GM23248 (cell line): ENCODE data around the gene PLIN3. TPM values are rescaled to one million over a fixed set of nuclear protein-coding genes. Genes with fewer than 3 reads are reported as not detected.
"Not testable (repeated sequence)": the region's sequence is repeated elsewhere in the genome, so short reads cannot be mapped to it uniquely, and the experiment has no call there.

Experiments used
- DNase-seq: peaks from one replicate; pipeline ENCODE4 v3.0.0-alpha.2; 2015
- H2AFZ ChIP-seq: fragments of 200-600 bp; sonication (generic); 2 replicates; pipeline ENCODE4 v1.6.1; 2016; ENCODE audit warnings: antibody characterized with exemption
- H3F3A ChIP-seq: fragments of 200-600 bp; sonication (generic); 2 replicates; pipeline ENCODE4 v1.6.1; 2016; ENCODE audit warnings: mild to moderate bottlenecking, antibody characterized with exemption, mixed run types; ENCODE audit not compliant: insufficient read depth
- H3K27ac ChIP-seq: fragments of 200-600 bp; sonication (generic); 2 replicates; pipeline ENCODE4 v1.5.1; 2016; ENCODE audit warnings: mild to moderate bottlenecking
- H3K27me3 ChIP-seq: fragments of 200-600 bp; sonication (generic); replicated peaks from 2 replicates; pipeline ENCODE4 v1.6.1; 2016; ENCODE audit warnings: mild to moderate bottlenecking; ENCODE audit not compliant: insufficient read depth
- H3K36me3 ChIP-seq: fragments of 200-600 bp; sonication (generic); 2 replicates; pipeline ENCODE4 v1.6.1; 2016; ENCODE audit warnings: low read depth, mild to moderate bottlenecking
- H3K4me1 ChIP-seq: fragments of 200-600 bp; sonication (generic); 2 replicates; pipeline ENCODE4 v1.6.1; 2016; ENCODE audit warnings: mild to moderate bottlenecking; ENCODE audit not compliant: insufficient read depth
- H3K4me2 ChIP-seq: fragments of 200-600 bp; sonication (generic); one replicate; pipeline ENCODE4 v1.6.1; 2016; ENCODE audit warnings: mild to moderate bottlenecking; ENCODE audit not compliant: unreplicated experiment
- H3K4me3 ChIP-seq: fragments of 200-600 bp; sonication (generic); 2 replicates; pipeline ENCODE4 v1.5.1; 2016; ENCODE audit warnings: mild to moderate bottlenecking
- H3K79me2 ChIP-seq: fragments of 200-600 bp; sonication (generic); 2 replicates; pipeline ENCODE4 v1.6.1; 2016; ENCODE audit warnings: mild to moderate bottlenecking; ENCODE audit not compliant: insufficient read depth
- H3K9ac ChIP-seq: fragments of 200-600 bp; sonication (generic); 2 replicates; pipeline ENCODE4 v1.6.1; 2016; ENCODE audit warnings: mild to moderate bottlenecking
- H3K9me2 ChIP-seq: fragments of 200-600 bp; sonication (generic); 2 replicates; pipeline ENCODE4 v1.6.1; 2016; ENCODE audit warnings: mixed run types, mild to moderate bottlenecking, moderate library complexity; ENCODE audit not compliant: insufficient read depth
- H3K9me3 ChIP-seq: fragments of 200-600 bp; sonication (generic); one replicate; pipeline ENCODE4 v1.6.1; 2017; ENCODE audit warnings: low read depth
- H4K20me1 ChIP-seq: fragments of 200-600 bp; sonication (generic); 2 replicates; pipeline ENCODE4 v1.6.0; 2016; ENCODE audit not compliant: insufficient read depth
- EZH2 ChIP-seq: fragments of 200-600 bp; sonication (generic); IDR thresholded peaks from 2 replicates; pipeline ENCODE4 v1.6.1; 2018; ENCODE audit warnings: antibody characterized with exemption, mild to moderate bottlenecking; ENCODE audit not compliant: insufficient read depth, poor library complexity, severe bottlenecking
- EZH2phosphoT487 ChIP-seq: fragments of 200-600 bp; sonication (generic); IDR thresholded peaks from 2 replicates; pipeline ENCODE4 v1.6.1; 2018; ENCODE audit warnings: antibody characterized with exemption, moderate library complexity, mild to moderate bottlenecking, low read depth; ENCODE audit not compliant: insufficient read depth
- WGBS, 2 experiments: methylation state at CpG; one replicate each; pipeline ENCODE4 v1.1.6; 2015 to 2017; ENCODE audit warnings: low lambda C conversion rate in 2 of 2, low coverage in 1 of 2; ENCODE audit errors: missing lambda C conversion rate in 2 of 2; 5-methylcytosine and 5-hydroxymethylcytosine counted together
- in situ Hi-C: fragments of 300-500 bp; cut with MboI; formaldehyde crosslinking; loops from 2 replicates; pipeline ENCODE4 v1.15.0; 2020
- polyA plus RNA-seq: library from polyadenylated mRNA; unstranded; fragments of >200 nt; fragmentation: Nextera tagmentation; extraction: Ambion mirVana; gene quantifications from 2 replicates; pipeline ENCODE4 v1.2.1, GENCODE V29; 2016
- total RNA-seq: library from RNA; depleted of rRNA; stranded (reverse); fragments of >200 nt; shearing (Covaris generic); gene quantifications from 2 replicates; pipeline ENCODE4 v1.2.3, GENCODE V29; 2014

The PLIN3 gene
- total and polyA plus RNA-seq, 2 experiments from 2014 or later, result 372 to 398 TPM

GRCh38 chr19:4811328-4812131 lies 55.9 kb downstream of the PLIN3 start:
- Histone ChIP-seq H3K79me2 (peaks cover 7% of the 10 kb centered on the region; the same call in 1 of the 2 replicates), H3F3A (peaks cover 30% of the 10 kb centered on the region), H3K9ac (no peak overlapping the region), H3K27ac (peak overlapping the region; percentile 98), H3K4me1 (peaks cover 4% of the 10 kb centered on the region; the same call in 1 of the 2 replicates), H3K4me3 (no peak overlapping the region), H2AFZ (no peak overlapping the region), H3K9me2 (no peaks in the 10 kb centered on the region), H3K27me3 (no peaks in the 10 kb centered on the region), H3K9me3 (no peaks in the 10 kb centered on the region), H4K20me1 (no peaks in the 10 kb centered on the region), H3K4me2 (no peak overlapping the region), H3K36me3 (no peaks in the 10 kb centered on the region; the same call in 1 of the 2 replicates)
- TF ChIP-seq EZH2 (no peak), EZH2phosphoT487 (no peak)
- in situ Hi-C loops, result no loop called here
- 76 to 88% methylated on average over 10 to 12 of the region's 12 CpGs for WGBS, 2 experiments
- peak; percentile 67 for DNase-seq

GRCh38 chr19:4807188-4807587 lies 60.3 kb downstream of the PLIN3 start:
- in situ Hi-C loops, result loop anchor here (10.0 kb wide), 1 partner anchor 228 kb away; no protein-coding TSS in a partner anchor
- no peaks in the 10 kb centered on the region for H3K36me3 ChIP-seq
- no peak overlapping the region for H3K27ac ChIP-seq
- H3K4me3 ChIP-seq, result no peak overlapping the region
- 87 to 93% methylated on average over 6 of the region's 6 CpGs for WGBS, 2 experiments
- DNase-seq, result no peak
- no peak overlapping the region for H3K4me2 ChIP-seq
- H3K9ac ChIP-seq, result no peak overlapping the region
- peaks cover 4% of the 10 kb centered on the region; the same call in 1 of the 2 replicates for H3F3A ChIP-seq
- H4K20me1 ChIP-seq, result no peaks in the 10 kb centered on the region
- H3K4me1 ChIP-seq, result no peaks in the 10 kb centered on the region
- H2AFZ ChIP-seq, result no peak overlapping the region
- TF ChIP-seq EZH2phosphoT487 (no peak), EZH2 (no peak)
- no peaks in the 10 kb centered on the region for H3K79me2 ChIP-seq
- H3K9me3 ChIP-seq, result no peaks in the 10 kb centered on the region
- no peaks in the 10 kb centered on the region for H3K9me2 ChIP-seq
- no peaks in the 10 kb centered on the region for H3K27me3 ChIP-seq

GRCh38 chr19:4806384-4806783 lies 61.1 kb downstream of the PLIN3 start:
- Histone ChIP-seq H3K27ac (no peak overlapping the region), H3K9me3 (no peaks in the 10 kb centered on the region), H4K20me1 (no peaks in the 10 kb centered on the region), H3K9ac (no peak overlapping the region), H3K27me3 (no peaks in the 10 kb centered on the region), H3K36me3 (no peaks in the 10 kb centered on the region), H3F3A (no peaks in the 10 kb centered on the region), H3K4me2 (no peak overlapping the region), H2AFZ (no peak overlapping the region), H3K79me2 (no peaks in the 10 kb centered on the region), H3K4me1 (no peaks in the 10 kb centered on the region), H3K4me3 (no peak overlapping the region), H3K9me2 (no peaks in the 10 kb centered on the region)
- TF ChIP-seq EZH2, result no peak
- no peak for TF ChIP-seq EZH2phosphoT487
- 94 to 95% methylated on average over 6 of the region's 6 CpGs for WGBS, 2 experiments
- DNase-seq, result no peak
- in situ Hi-C loops, result loop anchor here (10.0 kb wide), 1 partner anchor 228 kb away; no protein-coding TSS in a partner anchor

GRCh38 chr19:4805140-4805539 lies 62.3 kb downstream of the PLIN3 start:
- H3K4me2 ChIP-seq, H3K9me2 ChIP-seq, H3K27ac ChIP-seq, H3K9me3 ChIP-seq, H3K4me3 ChIP-seq, H3K4me1 ChIP-seq, H2AFZ ChIP-seq, H3K79me2 ChIP-seq, DNase-seq, H3K9ac ChIP-seq, H3K36me3 ChIP-seq, H3F3A ChIP-seq, H4K20me1 ChIP-seq, H3K27me3 ChIP-seq: not testable (repeated sequence)
- in situ Hi-C loops, result loop anchor here (10.0 kb wide), 1 partner anchor 230 kb away; no protein-coding TSS in a partner anchor
- WGBS, 2 experiments, result 95 to 98% methylated on average over 5 to 6 of the region's 6 CpGs
